IMR-90 (cell line): Measurements from ENCODE around the gene FALEC. TPM values are rescaled to one million over a fixed set of nuclear protein-coding genes. Genes with fewer than 3 reads are reported as not detected.

ENCODE experiments used
- ATAC-seq: fragments of 200-7000 bp; cut with Tn5 transposase; 2 replicates; pipeline ENCODE4 v1.9.1; 2020; ENCODE audit warnings: low read depth, mild to moderate bottlenecking, moderate library complexity
- BruUV-seq: library from RNA; stranded (reverse); fragments of 400-500 nt; replicated peaks from 2 replicates; lab custom pipeline; 2021; lab: Mats Ljungman, UMichigan
- CTCF ChIA-PET: fragments of 300-600 bp; formaldehyde crosslinking; extraction: SDS; loops from one replicate; lab custom pipeline; 2021; ENCODE audit warnings: antibody characterized with exemption; lab: Yijun Ruan, JAX
- POLR2A ChIA-PET: fragments of 300-600 bp; sonication (Branson Sonifier 250); formaldehyde crosslinking; loops from one replicate; lab custom pipeline; 2022; ENCODE audit warnings: antibody characterized with exemption; ENCODE audit not compliant: unreplicated experiment; lab: Charles Lee
- DNase-seq: peaks from one replicate; pipeline ENCODE4 v3.0.0; 2013
- H2AFZ ChIP-seq: replicated peaks from 2 replicates; pipeline ENCODE3; 2013; ENCODE audit warnings: low read length, mild to moderate bottlenecking; ENCODE audit not compliant: poor library complexity
- H2AK5ac ChIP-seq: 2 replicates; pipeline ENCODE4 v1.6.1; 2013; ENCODE audit warnings: low read depth, low read length, inconsistent platforms
- H2AK9ac ChIP-seq: replicated peaks from 2 replicates; pipeline ENCODE3; 2013; ENCODE audit warnings: mild to moderate bottlenecking, low read depth, low read length, moderate library complexity; ENCODE audit not compliant: poor library complexity
- H2BK120ac ChIP-seq: 2 replicates; pipeline ENCODE4 v1.6.1; 2013; ENCODE audit warnings: low read depth, low read length, inconsistent platforms
- H2BK15ac ChIP-seq: 3 replicates; pipeline ENCODE4 v1.6.1; 2013; ENCODE audit warnings: low read depth, low read length, inconsistent platforms
- H2BK20ac ChIP-seq: 2 replicates; pipeline ENCODE4 v1.6.1; 2013; ENCODE audit warnings: low read depth, mild to moderate bottlenecking, inconsistent platforms, low read length, moderate library complexity
- H2BK5ac ChIP-seq: 2 replicates; pipeline ENCODE4 v1.6.1; 2013; ENCODE audit warnings: mild to moderate bottlenecking, low read depth, low read length, inconsistent platforms; ENCODE audit not compliant: poor library complexity, severe bottlenecking
- H3K14ac ChIP-seq: replicated peaks from 2 replicates; pipeline ENCODE4 v1.6.1; 2013; ENCODE audit warnings: low read depth, low read length, inconsistent platforms
- H3K18ac ChIP-seq: 2 replicates; pipeline ENCODE4 v1.6.1; 2013; ENCODE audit warnings: low read depth, low read length, control low read depth
- H3K23ac ChIP-seq: 2 replicates; pipeline ENCODE4 v1.6.1; 2013; ENCODE audit warnings: low read depth, low read length, inconsistent platforms
- H3K27ac ChIP-seq: 2 replicates; pipeline ENCODE4 v1.5.1; 2013; ENCODE audit warnings: mild to moderate bottlenecking, control low read depth, low read length; ENCODE audit not compliant: insufficient read depth
- H3K27me3 ChIP-seq: 2 replicates; pipeline ENCODE4 v1.6.1; 2013; ENCODE audit warnings: low read length; ENCODE audit not compliant: control insufficient read depth, insufficient read depth
- H3K36me3 ChIP-seq: 2 replicates; pipeline ENCODE4 v1.6.1; 2013; ENCODE audit warnings: low read length, mixed read lengths; ENCODE audit not compliant: control insufficient read depth, insufficient read depth
- H3K4ac ChIP-seq: 2 replicates; pipeline ENCODE4 v1.6.1; 2013; ENCODE audit warnings: low read depth, low read length, inconsistent platforms
- H3K4me1 ChIP-seq: 2 replicates; pipeline ENCODE4 v1.6.1; 2013; ENCODE audit warnings: low read length, mixed read lengths; ENCODE audit not compliant: control insufficient read depth, insufficient read depth
- H3K4me2 ChIP-seq: 2 replicates; pipeline ENCODE4 v1.6.1; 2013; ENCODE audit warnings: low read depth, mild to moderate bottlenecking, control low read depth, low read length, moderate library complexity
- H3K4me3 ChIP-seq: 2 replicates; pipeline ENCODE4 v1.5.1; 2013; ENCODE audit warnings: low read depth, mild to moderate bottlenecking, control low read depth, low read length, moderate library complexity; ENCODE audit not compliant: insufficient read depth
- H3K56ac ChIP-seq: 2 replicates; pipeline ENCODE4 v1.6.1; 2013; ENCODE audit warnings: low read length, inconsistent platforms; ENCODE audit not compliant: insufficient read depth; ENCODE audit errors: extremely low read depth
- H3K79me1 ChIP-seq, 2 experiments: 2 replicates each; pipeline ENCODE4 v1.6.1; 2013; ENCODE audit warnings: low read length in 2 of 2, inconsistent platforms in 1 of 2, low read depth in 1 of 2
- H3K9ac ChIP-seq: 2 replicates; pipeline ENCODE4 v1.6.1; 2013; ENCODE audit warnings: low read depth, low read length, control low read depth
- H3K9me1 ChIP-seq: 2 replicates; pipeline ENCODE4 v1.6.1; 2013; ENCODE audit warnings: low read length, inconsistent platforms; ENCODE audit not compliant: insufficient read depth
- H3K9me3 ChIP-seq: 2 replicates; pipeline ENCODE4 v1.6.1; 2013; ENCODE audit warnings: low read length; ENCODE audit not compliant: control insufficient read depth, insufficient read depth
- H4K20me1 ChIP-seq: 2 replicates; pipeline ENCODE4 v1.6.1; 2013; ENCODE audit warnings: low read length, inconsistent platforms; ENCODE audit not compliant: insufficient read depth
- H4K5ac ChIP-seq: 2 replicates; pipeline ENCODE4 v1.6.1; 2013; ENCODE audit warnings: mild to moderate bottlenecking, low read depth, low read length, control low read depth
- H4K8ac ChIP-seq, 2 experiments: 2 replicates each; pipeline ENCODE4 v1.6.1; 2013; ENCODE audit warnings: low read depth in 2 of 2, low read length in 2 of 2, control low read depth in 1 of 2, inconsistent platforms in 1 of 2
- H4K91ac ChIP-seq: 2 replicates; pipeline ENCODE4 v1.6.1; 2013; ENCODE audit warnings: low read depth, low read length, inconsistent platforms; ENCODE audit not compliant: insufficient read depth
- CEBPB ChIP-seq: IDR thresholded peaks from 2 replicates; pipeline ENCODE4 v1.6.1; 2012; ENCODE audit warnings: low read depth, low read length, improper control_type of control experiment
- MAFK ChIP-seq: IDR thresholded peaks from 2 replicates; pipeline ENCODE4 v1.6.1; 2012; ENCODE audit warnings: low read depth, low read length, improper control_type of control experiment
- MAZ ChIP-seq: IDR thresholded peaks from 2 replicates; pipeline ENCODE4 v1.6.1; 2012; ENCODE audit warnings: low read depth, mild to moderate bottlenecking, low read length, improper control_type of control experiment, moderate library complexity, borderline replicate concordance
- NFE2L2 ChIP-seq: fragments of 150-350 bp; IDR thresholded peaks from 2 replicates; pipeline ENCODE4 v1.6.1; 2016; ENCODE audit warnings: low read depth, mild to moderate bottlenecking, low read length
- RAD21 ChIP-seq: IDR thresholded peaks from 2 replicates; pipeline ENCODE4 v1.6.1; 2012; ENCODE audit warnings: low read length, improper control_type of control experiment
- RCOR1 ChIP-seq: IDR thresholded peaks from 2 replicates; pipeline ENCODE4 v1.6.1; 2012; ENCODE audit warnings: mild to moderate bottlenecking, low read length, improper control_type of control experiment; ENCODE audit not compliant: insufficient replicate concordance
- SMC3 ChIP-seq: fragments of 150-350 bp; IDR thresholded peaks from 2 replicates; pipeline ENCODE4 v1.6.1; 2016; ENCODE audit warnings: low read depth, mild to moderate bottlenecking, antibody characterized with exemption, low read length, moderate library complexity
- WGBS, 2 experiments: methylation state at CpG; one replicate each; pipeline versions ENCODE4 v1.1.5 to v1.1.7; 2013; ENCODE audit warnings: missing lambda C conversion rate in 2 of 2; ENCODE audit not compliant: insufficient read length in 1 of 2; ENCODE audit errors: extremely low coverage in 2 of 2; 5-methylcytosine and 5-hydroxymethylcytosine counted together
- dilution Hi-C: fragments of 300-500 bp; cut with HindIII; formaldehyde crosslinking; loops from one replicate; pipeline ENCODE4 v1.14.3; 2018; ENCODE audit warnings: low sequenced_read_pairs; ENCODE audit not compliant: unreplicated experiment
- in situ Hi-C: fragments of 300-500 bp; cut with MboI; formaldehyde crosslinking; loops from 3 replicates; pipeline ENCODE4 v1.14.3; 2019; ENCODE audit warnings: low sequenced_read_pairs, inconsistent platforms, mixed read lengths
- intact Hi-C: fragments of 100-400 bp; cut with micrococcal nuclease; formaldehyde crosslinking; loops from 2 replicates; pipeline ENCODE4 v1.10.0; 2022
- polyA plus RNA-seq, 3 experiments: library from polyadenylated mRNA; depleted of rRNA; stranded (reverse); fragments of >200 nt; gene quantifications; 2 replicates each; pipeline ENCODE4 v1.2.3, GENCODE V29; 2012; ENCODE audit warnings: low replicate concordance in 1 of 3
- total RNA-seq: library from RNA; depleted of rRNA; stranded (reverse); fragments of >200 nt; gene quantifications from 2 replicates; pipeline ENCODE4 v1.2.3, GENCODE V29; 2012

The FALEC gene
- total and polyA plus RNA-seq, 2 of the 4 experiments (the other 2 are of a cell fraction) = not detected

DNA sequence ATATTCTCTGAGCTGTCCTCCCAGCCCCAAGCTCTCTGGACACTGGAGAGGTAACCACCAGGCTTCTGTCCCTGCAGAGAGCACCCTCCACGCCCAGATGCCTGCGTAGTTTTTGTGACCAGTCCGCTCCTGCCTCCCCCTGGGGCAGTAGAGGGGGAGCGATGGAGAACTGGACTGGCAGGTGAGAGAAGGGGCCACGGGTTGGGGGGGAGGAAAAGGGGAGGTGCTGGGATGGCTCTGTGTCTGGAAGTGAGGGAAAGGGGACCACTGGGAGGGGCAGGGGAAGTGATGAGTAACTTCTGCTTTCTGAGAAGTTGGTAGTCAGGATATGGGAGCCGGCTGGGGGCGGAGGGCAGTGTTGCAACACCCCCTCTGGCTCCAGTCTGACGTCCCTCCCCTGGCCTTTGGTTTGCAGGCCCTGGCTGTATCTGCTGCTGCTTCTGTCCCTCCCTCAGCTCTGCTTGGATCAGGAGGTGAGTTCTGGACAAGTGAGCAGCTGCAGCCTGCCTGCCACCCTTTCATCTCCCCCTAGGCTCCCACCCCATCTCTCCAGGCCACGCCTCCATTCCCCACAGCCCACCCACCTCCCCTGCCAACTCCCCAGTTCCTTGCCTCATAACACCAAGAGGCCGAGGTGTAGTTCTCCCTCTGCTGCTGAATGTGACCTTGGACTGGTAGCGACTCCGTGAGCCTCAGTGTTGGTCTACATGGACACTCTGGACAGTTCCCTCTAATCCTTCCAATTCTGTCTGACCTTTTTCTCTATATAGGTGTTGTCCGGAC, 36.8 kb downstream of the FALEC start:
- Histone ChIP-seq H2AK9ac (peak overlapping the region; percentile 45), H4K20me1 (no peaks in the 10 kb centered on the region; the same call in none of the 2 replicates), H3K18ac (peak overlapping the region; percentile 31), H4K5ac (peak overlapping the region; percentile 21), H3K4ac (peak overlapping the region; percentile 86), H3K27ac (peak overlapping the region; percentile 72), H2BK5ac (peak overlapping the region; percentile 64), H3K9me3 (no peaks in the 10 kb centered on the region), H3K9me1 (peaks cover 10% of the 10 kb centered on the region), H2BK20ac (peak overlapping the region; percentile 71; the same call in 1 of the 2 replicates), H3K56ac (no peak overlapping the region), H3K79me1 (peaks cover 3 to 49% of the 10 kb centered on the region in 2 experiments; a peak in 3 of 4 replicates), H4K91ac (peak overlapping the region; percentile 67), H2AFZ (peak overlapping the region; percentile 63), H3K4me3 (no peak overlapping the region), H2BK15ac (peak overlapping the region; percentile 79; the same call in 2 of the 3 replicates), H4K8ac (peak overlapping the region; percentile 50 to 81; a peak in 3 of 4 replicates), H3K9ac (peak overlapping the region; percentile 32), H3K4me2 (peak overlapping the region; percentile 32; the same call in 1 of the 2 replicates), H3K14ac (peak overlapping the region; percentile 65), H2AK5ac (peak overlapping the region; percentile 96), H3K36me3 (peaks cover 5% of the 10 kb centered on the region), H3K4me1 (peaks cover 26% of the 10 kb centered on the region), H3K23ac (peak overlapping the region; percentile 60; the same call in 1 of the 2 replicates), H2BK120ac (peak overlapping the region; percentile 70), H3K27me3 (no peaks in the 10 kb centered on the region)
- peak; percentile 92 for DNase-seq
- 0% methylated on average over 1 of the region's 13 CpGs; no CpG with 5 or more reads in 1 of the 2 experiments for WGBS, 2 experiments
- dilution Hi-C loops = no loop called here
- intact Hi-C loops = no loop called here
- ChIA-PET CTCF (interaction anchor here (0.5 kb wide), 1 partner anchor 19 kb away, joined by 5 read pairs; no protein-coding TSS in a partner anchor), POLR2A (interaction anchor here (0.5 to 0.6 kb wide), 2 partner anchors 27 to 43 kb away, joined by 3 to 4 read pairs; partner anchors contain the start of gene MCL1)
- peak; percentile 100 for TF ChIP-seq CEBPB
- TF ChIP-seq NFE2L2 = no peak
- TF ChIP-seq RAD21 = 0 out of 2 replicates have a peak, but pooled peaks have one; percentile 5
- no peak for TF ChIP-seq MAFK
- no peak for TF ChIP-seq SMC3
- no peak for TF ChIP-seq RCOR1
- TF ChIP-seq MAZ = peak; percentile 91
- ATAC-seq = peak; percentile 69
- BruUV-seq = no TSS peak
- in situ Hi-C loops = loop anchor here (10.0 kb wide), 1 partner anchor 288 kb away; the partner anchor contains the start of gene APH1A
